Activated gamma-delta T cell (primary cell): ENCODE data around the gene VPS33B.

Experiments used
- DNase-seq: peaks from one replicate; lab custom pipeline; 2025; lab: John Stamatoyannopoulos, UW

VPS33B gene

DNA sequence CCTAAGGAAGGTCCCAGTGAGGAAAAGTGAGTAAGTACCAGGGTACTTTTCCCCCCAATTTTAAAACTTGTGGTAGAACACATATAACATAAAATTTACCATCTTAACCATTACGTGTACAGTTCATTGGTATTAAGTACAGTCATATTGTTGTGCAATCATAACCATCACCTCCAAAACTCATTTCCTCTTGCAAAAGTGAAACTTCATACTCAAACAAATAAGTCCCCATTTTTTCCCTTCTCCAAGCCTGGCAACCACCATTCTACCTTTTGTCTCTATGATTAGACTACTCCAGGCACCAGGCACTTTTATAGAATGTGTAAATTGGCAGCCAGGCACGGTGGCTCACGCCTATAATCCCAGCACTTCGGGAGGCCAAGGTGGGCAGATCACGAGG is 40.3 kb downstream of the VPS33B start:
- no peak for DNase-seq

DNA sequence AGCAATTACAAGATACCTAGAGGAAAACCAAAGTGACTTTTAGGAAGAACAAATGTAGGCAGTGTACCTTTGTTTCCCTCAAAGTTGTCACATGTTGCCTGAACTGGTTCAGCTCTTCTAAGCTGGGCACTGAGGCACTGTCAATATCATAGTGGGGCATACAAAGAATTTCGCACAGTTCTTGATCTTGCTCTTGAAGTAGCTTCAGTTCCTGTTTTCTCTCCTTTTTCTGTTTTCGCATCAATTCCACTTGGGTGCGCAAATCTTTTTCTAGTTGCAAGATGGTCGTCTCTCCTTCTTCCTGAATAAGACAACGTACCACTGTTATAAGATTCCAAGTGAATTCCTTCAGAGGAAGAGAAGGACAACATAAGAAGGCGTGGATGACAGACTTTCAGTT is 40.7 kb downstream of the VPS33B start:
- DNase-seq = no peak

DNA sequence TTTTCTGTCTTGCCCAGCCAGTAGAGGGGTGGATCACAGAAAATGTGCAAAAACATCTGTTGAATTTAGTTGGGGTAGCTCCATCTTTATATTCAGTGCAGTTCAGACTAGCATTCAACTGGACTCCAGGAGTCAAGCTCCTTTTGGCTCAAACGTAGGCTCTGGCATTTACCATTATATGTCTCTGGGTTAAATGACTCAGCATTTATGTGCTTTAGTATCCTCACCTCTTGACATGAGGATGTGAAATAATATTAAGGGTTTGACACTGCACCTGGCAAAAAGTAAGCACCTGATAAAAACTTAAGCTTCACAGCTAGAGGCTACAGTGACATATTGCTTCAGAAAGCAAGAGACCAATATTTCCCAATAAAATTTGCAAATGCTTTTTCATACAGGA is 42.8 kb downstream of the VPS33B start:
- no peak for DNase-seq

DNA sequence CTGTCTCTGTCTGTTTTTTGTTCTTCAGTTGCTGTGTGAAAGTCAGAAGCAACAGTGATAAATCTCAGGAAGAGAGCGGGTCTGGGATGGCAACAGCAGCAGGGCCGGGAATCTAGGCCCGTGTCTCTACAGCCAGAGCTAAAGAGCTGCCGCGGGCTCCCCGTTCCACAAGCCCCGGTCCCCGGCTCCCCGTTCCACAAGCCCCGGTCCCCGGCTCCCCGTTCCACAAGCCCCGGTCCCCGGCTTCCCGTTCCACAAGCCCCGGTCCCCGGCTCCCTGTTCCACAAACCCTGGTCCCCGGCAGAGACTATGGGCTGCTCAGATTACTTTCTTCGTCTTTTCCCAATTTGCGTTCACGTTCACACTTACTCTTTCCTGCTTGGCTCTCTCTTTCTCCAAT is 48.2 kb downstream of the VPS33B start:
- no peak for DNase-seq

DNA sequence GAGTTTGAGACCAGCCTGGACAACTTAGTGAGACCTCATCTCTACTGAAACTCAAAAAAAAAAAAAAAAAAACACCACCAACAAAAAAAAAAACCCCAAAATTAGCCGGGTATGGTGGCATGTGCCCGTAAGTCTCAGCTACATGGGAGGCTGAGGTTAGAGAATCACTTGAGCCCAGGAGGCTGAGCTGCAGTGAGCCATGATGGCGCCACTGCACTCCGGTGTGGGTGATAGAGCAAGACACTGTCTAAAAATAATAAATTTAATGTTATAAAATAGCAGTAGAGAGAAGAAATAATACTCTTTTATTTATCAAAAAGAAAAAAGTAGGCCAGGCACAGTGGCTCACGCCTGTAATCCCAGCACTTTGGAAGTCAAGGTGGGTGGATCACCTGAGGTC is 50.3 kb downstream of the VPS33B start:
- no peak for DNase-seq

DNA sequence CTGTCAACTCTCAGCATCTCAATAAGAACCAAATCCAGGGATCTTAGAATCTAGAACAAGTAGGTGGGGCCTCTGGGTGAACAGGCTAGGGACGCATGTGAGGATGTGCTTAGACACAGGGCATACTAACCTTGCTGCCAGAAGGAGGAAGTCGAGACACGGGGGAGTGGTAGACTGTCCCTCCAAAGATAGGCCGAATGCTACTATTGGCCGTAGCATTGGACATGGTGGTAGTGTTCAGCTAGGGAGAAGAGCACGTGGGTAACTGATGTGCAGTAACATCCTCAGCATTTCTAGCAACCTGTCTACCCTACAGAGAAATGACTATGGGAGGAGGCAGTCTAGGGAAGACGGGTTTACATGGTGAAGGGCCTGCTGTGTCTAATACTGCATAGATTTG is 52.1 kb downstream of the VPS33B start:
- DNase-seq = no peak

DNA sequence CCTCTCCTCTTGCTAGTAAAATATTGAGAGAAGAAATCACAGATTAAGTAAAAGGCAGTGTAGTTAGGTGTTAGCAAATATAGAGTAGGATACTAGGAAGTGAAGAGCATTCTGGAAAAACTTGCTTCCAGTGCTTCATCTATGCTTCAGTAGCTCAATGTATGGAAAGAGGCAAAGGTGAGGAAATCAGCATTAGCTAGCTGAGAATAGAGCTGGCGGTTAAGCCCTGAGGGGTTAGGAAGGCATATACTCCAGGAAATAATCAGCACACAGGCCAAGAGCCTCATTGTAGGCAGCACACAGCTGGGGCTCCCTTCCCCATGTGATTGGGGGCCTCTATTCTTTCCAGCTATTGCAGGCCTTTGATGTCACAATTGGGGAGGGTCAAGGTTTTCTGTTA is 54.0 kb downstream of the VPS33B start:
- no peak for DNase-seq

DNA sequence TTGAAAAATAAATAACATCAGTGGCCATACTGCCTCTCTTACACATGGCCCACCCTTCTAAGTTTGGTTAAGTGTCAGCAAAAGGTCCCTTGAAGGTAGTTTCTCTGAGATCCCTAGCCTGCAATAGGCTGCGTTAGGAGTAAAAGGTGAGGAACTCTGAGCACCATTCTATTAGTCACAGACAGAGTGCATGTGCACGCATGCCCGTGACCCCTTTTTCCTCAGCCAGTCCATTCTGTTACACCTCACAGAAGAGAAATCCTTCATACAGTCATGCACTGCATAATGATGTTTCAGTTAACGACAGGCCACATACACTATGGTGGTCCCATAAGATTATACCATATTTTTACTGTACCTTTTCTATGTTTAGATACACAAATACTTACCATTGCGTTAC is 55.2 kb downstream of the VPS33B start:
- no peak for DNase-seq

DNA sequence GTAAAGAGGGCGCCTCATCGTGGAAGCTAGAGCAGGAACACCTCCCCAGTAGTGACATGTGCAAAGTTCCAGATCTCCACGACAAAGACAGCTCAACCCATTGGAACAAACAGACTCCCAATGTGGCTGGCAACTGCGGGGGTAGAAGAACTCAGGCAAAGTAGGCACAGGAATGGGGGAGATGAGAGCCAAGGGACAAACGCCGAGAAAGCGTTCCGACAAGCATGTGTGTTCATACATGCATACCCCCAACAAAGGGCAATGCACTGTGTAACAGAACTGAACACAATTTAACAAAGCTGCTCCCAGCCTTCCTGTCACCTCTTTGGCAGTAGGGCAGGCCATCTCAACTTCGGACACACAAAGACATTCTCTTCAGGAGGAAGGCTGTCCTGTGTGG is 56.1 kb downstream of the VPS33B start:
- DNase-seq = no peak

DNA sequence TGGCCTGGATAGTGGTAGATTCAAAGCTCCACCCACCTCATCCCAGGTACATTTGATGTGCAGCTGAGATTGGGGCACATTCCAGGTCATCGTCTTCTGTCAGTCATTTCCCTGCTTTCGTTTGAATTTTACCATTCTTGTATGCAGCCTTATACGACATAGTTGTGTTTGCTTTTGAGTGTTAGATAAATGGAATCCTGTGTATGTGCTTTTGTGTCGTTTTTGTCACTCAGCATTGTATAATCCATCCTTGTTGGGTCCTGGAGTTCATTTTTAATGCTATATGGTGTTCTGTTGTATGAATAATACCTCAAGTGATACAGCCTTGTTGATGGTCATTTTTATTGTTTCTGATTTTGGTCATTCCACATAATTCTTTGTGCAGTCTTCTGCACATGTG is 60.4 kb downstream of the VPS33B start:
- no peak for DNase-seq

DNA sequence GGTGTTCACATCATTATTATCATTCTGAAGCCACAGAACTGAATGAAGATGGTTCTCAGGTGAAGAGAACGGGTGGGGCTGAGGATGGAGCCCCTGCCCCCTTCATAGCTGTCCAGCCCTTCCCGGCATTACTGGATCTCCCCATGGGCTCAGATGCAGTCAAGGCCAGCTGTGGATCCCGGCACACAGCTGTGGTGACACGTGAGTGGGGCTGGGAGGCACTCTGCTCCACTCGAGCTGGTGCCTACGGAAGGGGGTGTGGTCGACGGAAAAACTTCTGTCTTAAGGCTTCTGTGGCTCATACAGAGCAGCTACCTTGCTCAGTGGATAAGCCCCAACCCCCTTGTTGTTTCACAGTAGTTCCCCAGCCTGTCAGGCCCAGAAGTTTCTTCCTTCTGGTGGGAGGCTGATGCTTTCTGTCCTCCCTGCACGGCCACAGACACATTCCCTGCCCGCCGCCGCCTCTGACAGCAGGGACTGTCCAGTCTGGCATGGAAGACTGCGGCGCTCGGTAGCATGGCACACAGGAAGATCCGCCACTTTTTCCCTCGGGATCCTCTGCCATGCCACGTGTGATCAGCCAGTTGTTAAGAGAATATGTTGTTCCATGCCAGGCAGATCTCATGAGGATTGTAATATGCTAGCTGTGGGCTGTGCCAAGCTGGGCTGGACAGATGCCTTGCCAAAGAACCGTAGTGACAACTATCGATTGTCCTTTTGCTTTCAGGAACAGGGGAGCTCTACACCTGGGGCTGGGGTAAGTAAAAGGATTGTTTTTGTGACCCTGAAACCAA is 61.9 kb downstream of the VPS33B start:
- no peak for DNase-seq

DNA sequence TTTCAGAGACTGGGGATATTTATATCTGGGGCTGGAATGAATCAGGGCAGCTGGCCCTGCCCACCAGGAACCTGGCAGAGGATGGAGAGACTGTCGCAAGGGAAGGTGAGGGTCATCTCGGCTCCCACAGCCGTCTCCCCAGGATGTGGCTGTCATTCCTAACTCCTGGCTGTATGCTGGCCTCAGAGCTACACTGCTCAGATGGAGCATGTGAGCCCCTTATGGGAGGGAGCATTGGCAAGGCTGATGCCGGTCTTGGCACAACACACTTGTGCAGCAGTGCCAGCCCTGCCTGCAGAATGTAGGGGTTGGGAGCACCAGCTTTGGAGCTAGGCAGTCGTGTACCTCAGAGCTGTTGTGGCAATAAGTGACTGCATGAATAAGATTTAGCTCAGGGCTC is 62.5 kb downstream of the VPS33B start:
- no peak for DNase-seq

DNA sequence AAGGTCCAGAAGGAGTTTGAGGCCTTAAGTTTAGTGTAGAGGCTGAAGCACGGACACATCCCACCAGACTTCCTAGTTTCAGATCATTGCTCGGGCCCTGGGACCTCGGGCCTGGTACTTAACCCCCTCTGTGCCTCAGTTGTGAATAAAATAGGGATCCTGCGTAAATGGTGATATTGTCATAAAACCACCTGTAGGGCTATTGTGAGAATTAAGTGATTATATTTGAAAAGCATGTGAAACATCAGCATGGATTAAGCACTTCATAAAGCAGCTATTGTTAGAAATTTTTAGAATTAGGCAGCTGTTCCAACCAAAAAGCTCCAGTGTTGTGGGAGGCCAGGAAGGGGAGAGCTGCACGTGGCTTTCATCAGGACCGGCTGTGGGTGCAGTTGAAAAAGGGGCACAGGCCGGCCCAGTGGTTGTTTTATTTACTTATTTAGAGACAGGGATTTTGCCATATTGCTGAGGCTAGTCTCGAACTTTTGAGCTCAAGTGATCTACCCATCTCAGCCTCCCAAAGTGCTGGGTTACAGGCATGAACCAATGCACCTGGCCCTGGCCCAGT is 63.3 kb downstream of the VPS33B start:
- no peak for DNase-seq

DNA sequence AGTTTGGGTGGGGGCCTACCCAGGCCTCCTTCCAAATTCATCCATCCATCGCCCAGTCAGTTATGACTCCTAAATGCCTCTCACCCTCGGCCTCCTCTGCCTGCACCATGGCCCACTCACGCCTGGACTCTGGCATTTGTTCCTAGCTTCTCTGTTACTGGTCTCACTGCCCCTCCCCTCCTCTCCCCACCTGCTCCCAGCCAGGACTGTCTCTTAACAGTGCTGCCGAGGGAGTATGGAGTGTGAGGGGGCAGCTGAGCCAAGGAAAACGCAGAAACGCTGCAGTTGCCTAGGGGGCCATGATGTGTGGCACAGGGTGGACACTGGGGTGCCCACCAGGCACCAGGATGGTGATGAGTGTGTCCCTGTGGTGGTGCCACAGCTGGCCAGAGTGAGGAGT is 64.6 kb downstream of the VPS33B start:
- DNase-seq = no peak

DNA sequence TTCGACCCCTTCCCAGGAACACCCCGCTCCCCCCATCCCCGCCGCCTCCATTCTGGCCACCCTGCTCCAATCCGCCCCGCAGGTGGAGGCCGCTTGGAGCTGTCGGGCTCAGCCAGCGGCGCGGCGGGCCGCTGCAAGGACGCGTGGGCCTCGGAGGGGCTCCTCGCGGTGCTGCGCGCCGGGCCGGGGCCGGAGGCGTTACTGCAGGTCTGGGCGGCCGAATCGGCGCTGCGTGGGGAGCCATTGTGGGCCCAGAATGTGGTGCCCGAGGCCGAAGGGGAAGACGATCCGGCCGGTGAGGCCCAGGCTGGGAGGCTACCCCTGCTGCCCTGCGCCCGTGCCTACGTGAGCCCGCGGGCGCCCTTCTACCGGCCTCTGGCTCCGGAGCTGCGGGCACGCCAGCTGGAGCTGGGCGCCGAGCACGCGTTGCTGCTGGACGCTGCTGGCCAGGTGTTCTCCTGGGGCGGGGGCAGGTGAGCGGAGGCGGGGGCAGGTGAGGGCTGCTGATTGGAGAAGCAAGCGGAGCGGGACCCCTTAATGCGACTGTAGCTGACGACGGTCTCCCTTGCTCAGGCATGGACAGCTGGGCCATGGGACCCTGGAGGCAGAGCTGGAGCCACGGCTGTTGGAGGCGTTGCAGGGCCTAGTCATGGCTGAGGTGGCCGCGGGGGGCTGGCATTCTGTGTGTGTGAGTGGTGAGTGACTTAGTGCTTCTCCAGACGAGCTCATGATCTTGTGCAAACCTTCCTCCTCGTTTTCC is 65.2 kb downstream of the VPS33B start:
- DNase-seq = no peak

DNA sequence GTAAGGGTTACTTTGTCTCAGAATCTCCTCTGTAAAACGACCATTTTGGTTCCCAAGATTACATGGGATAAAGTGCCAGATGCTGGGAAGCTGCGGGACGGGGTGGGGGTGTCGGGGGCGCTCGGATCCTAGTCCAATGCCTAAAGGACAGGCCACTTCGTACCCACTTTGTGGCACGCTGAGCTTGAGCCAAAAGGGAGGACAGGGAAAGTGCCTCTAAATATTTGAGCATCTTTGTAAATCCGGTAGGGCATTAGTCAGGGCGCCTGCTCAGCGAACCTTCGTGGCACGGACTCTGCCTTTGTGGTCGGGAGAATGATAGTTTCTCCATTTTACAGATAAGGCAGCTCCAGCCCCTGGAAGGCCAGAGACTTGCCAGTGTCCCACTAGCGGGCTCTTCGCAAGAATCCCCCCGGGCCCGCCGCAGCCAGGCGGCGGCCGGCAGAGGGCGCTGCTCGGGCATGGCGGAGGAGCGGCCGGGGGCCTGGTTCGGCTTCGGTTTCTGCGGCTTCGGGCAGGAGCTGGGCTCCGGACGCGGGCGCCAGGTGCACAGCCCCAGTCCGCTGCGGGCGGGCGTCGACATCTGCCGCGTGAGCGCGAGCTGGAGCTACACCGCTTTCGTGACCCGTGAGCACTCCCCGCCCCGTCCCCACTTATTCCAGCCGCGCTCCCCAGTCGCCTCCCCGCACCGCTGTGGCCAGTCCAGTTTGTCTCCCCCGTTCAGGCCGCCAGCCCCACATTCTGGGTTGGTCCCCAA is 65.9 kb downstream of the VPS33B start:
- DNase-seq = peak; percentile 28

DNA sequence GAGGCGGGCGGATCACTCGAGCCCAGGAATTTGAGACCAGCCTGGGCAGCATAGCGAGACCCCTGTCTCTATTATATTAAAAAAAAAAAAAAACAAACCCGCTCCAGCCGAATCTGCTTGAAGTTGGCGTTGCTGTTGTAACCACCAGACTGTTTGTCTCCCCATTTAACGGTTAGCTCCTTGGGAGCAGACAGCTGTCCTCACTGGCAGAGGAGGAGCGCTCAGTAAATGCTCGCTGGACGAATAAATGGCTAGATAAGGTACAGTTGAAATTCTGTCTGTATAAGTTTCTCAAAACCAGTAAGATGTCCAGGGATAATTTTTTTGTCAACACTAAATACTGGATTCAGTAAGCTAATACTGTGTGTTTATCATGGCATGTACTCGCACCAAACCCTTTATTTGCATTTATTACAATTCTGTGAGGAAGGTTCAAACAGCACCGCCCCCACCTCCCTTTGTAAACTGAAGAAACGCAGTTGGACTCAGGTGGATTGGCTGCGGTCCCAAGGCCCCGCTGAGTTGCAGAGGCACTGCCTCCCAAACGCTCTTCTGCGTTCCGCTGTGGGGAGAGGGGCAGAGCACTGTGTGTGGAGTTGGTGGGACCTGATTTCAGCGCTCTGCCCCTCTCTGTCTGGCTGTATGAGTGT is 66.6 kb downstream of the VPS33B start:
- DNase-seq = no peak

DNA sequence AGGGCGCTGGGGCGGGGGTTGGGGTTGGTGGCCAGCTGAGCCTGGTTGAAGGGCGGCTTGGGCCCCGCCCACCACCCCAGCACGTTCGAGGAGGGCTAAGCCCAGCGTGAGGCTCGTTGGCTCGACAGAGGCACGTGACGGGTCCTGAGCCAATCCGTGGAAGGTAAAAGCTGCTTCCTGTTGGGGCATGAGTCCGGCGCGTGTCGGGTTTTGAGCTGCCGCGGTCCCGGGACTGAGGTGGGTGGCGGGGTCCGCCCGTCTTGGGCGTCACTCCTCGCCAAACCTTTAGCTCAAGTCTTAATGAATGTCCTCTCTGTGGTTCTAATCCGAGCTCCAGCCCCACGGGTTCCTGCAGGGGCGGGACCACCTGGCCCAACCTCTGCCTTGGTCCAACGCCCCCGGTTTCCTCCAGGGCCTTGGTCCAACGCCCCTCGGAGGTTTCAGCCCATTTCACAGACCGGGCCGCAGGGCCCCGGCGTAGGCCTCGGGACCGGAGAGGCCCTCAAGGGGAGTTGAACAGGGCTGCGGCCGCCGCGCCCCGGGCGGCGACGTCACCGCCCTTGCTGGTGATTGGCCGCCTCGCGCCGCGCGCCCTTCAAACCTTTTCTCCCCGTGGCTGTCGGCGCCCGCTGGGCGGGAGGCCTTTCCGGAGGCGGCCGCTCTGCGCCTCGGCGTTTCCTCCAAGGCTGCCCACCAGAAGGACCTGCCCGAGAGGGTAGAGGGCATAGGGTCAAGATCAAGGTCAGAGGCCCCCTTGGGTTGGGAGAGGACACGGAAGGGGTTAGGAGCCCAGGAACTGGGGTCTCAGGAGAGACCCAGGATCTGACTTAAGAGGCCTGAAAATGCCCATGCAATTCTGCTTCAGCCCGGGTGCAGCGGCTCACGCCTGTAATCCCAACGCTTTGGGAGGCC is 67.4 kb downstream of the VPS33B start, which contains the start of gene RCCD1:
TSS of gene RCCD1 (plus strand) at position 173 of the 912 bp plus-strand sequence. CDS start 1,851 bp downstream, outside the sequence.
- peak; percentile 70 for DNase-seq

DNA sequence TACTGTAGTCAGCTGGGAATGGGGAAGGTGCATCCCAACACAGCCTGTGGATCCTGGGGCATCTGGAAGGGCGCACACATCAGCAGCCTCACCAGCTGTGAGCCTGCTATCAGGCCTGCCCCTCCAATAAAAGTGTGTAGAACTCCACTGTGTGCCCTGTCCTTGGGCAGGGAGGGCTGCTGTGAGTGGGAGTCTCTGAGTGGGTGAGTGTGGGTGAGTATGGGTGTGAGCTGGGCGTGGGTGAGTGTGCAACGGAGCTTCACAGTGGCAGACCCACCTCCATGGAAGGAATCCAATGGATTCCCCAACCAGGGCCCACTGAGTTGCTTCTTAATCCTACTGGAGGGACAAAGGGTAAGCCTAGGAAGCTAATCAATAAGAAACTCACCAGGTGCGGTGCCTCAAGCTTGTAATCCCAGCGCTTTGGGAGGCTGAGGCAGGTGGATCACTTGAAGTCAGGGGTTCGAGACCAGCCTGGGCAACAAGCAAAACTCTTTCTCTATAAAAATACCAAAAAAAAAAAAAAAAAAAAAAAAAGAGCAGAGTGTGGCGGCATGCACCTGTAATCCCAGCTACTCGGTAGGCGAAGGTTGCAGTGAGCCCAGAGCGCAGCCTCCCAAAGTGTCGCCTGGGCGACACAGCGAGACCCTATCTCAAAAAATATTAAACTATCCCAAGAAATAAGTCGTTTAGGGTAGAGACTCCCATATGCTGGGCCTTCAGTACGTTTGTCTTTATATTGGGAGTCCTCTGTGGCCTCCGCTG is 68.3 kb downstream of the VPS33B start:
- DNase-seq = no peak
